Tibial artery (tissue), 4 donors: ENCODE results near the gene LAMB1.

ENCODE experiments used
- DNase-seq, 2 donors: peaks; one replicate each; pipeline ENCODE4 v3.0.0-alpha.2; 2019
- H3K27ac ChIP-seq, 2 donors: fragments of 200-600 bp; sonication (generic) in 1 of 2; 1 replicate in 1 of 2; 2 replicates in 1 of 2; pipeline ENCODE4 v1.5.1; 2018 to 2019; ENCODE audit warnings: mild to moderate bottlenecking in 1 of 2
- H3K27me3 ChIP-seq, 2 donors: fragments of 200-600 bp; sonication (generic) in 1 of 2; one replicate each; pipeline versions ENCODE4 v1.5.1 to v1.6.0; 2016 to 2019
- H3K36me3 ChIP-seq, 3 donors: fragments of 200-600 bp; sonication (generic) in 2 of 3; one replicate each; pipeline ENCODE4 v1.5.1; 2016 to 2019; ENCODE audit warnings: mild to moderate bottlenecking in 2 of 3
- H3K4me1 ChIP-seq, 4 donors: fragments of 200-600 bp; sonication (generic) in 2 of 4; 1 replicate in 3 of 4; 2 replicates in 1 of 4; pipeline ENCODE4 v1.5.1; 2016 to 2019
- H3K4me3 ChIP-seq, 2 donors: fragments of 200-600 bp; sonication (generic) in 1 of 2; 1 replicate in 1 of 2; 2 replicates in 1 of 2; pipeline ENCODE4 v1.5.1; 2018 to 2019; ENCODE audit warnings: mild to moderate bottlenecking in 2 of 2
- H3K9me3 ChIP-seq, 3 donors: fragments of 200-600 bp; sonication (generic) in 1 of 3; one replicate each; pipeline ENCODE4 v1.5.1; 2016 to 2019
- CTCF ChIP-seq, 2 experiments: fragments of 200-600 bp in 1 of 2; fragments of 450-650 bp in 1 of 2; IDR thresholded peaks; one replicate each; pipeline ENCODE4 v1.5.1; 2017 to 2019; ENCODE audit warnings: antibody characterized with exemption in 2 of 2, mild to moderate bottlenecking in 1 of 2, moderate library complexity in 1 of 2
- intact Hi-C: fragments of 100-400 bp; cut with DNase I; formaldehyde crosslinking; loops from one replicate; pipeline ENCODE4 v1.15.0; 2023; ENCODE audit warnings: low total_unique reads

The LAMB1 gene

GRCh38 chr7:107972941-107973376, 30.0 kb downstream of the LAMB1 start:
- no peak for DNase-seq
- Histone ChIP-seq H3K27me3 (no peaks in the 10 kb centered on the region), H3K27ac (peak overlapping the region; percentile 48 to 59), H3K36me3 (peaks cover 0 to 31% (median 3%) of the 10 kb centered on the region in 3 donors), H3K4me3 (no peak overlapping the region), H3K4me1 (peaks cover 0 to 33% (median 3%) of the 10 kb centered on the region in 4 donors), H3K9me3 (no peaks in the 10 kb centered on the region)
- intact Hi-C loops, result no loop called here
- no peak for TF ChIP-seq CTCF (IDR thresholded peaks at IDR 0.05)

GRCh38 chr7:107972075-107972482, 30.9 kb downstream of the LAMB1 start:
- H3K27me3 ChIP-seq, result no peaks in the 10 kb centered on the region
- intact Hi-C loops, result no loop called here
- peak in 1 of 2 donors; percentile 54 for DNase-seq
- H3K4me3 ChIP-seq, result no peak overlapping the region
- peaks cover 0 to 33% (median 3%) of the 10 kb centered on the region in 4 donors for H3K4me1 ChIP-seq
- peaks cover 0 to 26% (median 0%) of the 10 kb centered on the region in 3 donors for H3K36me3 ChIP-seq
- H3K9me3 ChIP-seq, result no peaks in the 10 kb centered on the region
- no peak for TF ChIP-seq CTCF (IDR thresholded peaks at IDR 0.05)
- peak overlapping the region; percentile 59 to 63 for H3K27ac ChIP-seq

- peaks cover 0 to 38% (median 4%) of the 10 kb centered on the region in 4 donors for H3K4me1 ChIP-seq
- H3K27ac ChIP-seq, result peak overlapping the region; percentile 59 to 63
Observed at GRCh38 chr7:107971613-107972012, 31.3 kb downstream of the LAMB1 start.

GRCh38 chr7:107971100-107971499, 31.9 kb downstream of the LAMB1 start:
- no peak for DNase-seq
- no peak overlapping the region for H3K4me3 ChIP-seq
- H3K27ac ChIP-seq, result peak overlapping the region; percentile 59 to 63
- intact Hi-C loops, result no loop called here
- no peaks in the 10 kb centered on the region for H3K9me3 ChIP-seq
- H3K36me3 ChIP-seq, result peaks cover 0 to 20% (median 0%) of the 10 kb centered on the region in 3 donors
- peaks cover 0 to 43% (median 5%) of the 10 kb centered on the region in 4 donors for H3K4me1 ChIP-seq
- no peak for TF ChIP-seq CTCF (IDR thresholded peaks at IDR 0.05)
- H3K27me3 ChIP-seq, result no peaks in the 10 kb centered on the region

More at GRCh38 chr7:107971613-107972012, 31.3 kb downstream of the LAMB1 start:
- H3K9me3 ChIP-seq, result no peaks in the 10 kb centered on the region
- H3K27me3 ChIP-seq, result no peaks in the 10 kb centered on the region
- intact Hi-C loops, result no loop called here
- no peak for TF ChIP-seq CTCF (IDR thresholded peaks at IDR 0.05)
- H3K36me3 ChIP-seq, result peaks cover 0 to 25% (median 0%) of the 10 kb centered on the region in 3 donors
- DNase-seq, result peak in 1 of 2 donors; percentile 43
- H3K4me3 ChIP-seq, result no peak overlapping the region

GRCh38 chr7:107969856-107970255, 33.1 kb downstream of the LAMB1 start:
- Histone ChIP-seq H3K36me3 (peaks cover 0 to 7% (median 0%) of the 10 kb centered on the region in 3 donors), H3K9me3 (no peaks in the 10 kb centered on the region), H3K27ac (peak overlapping the region in 1 of 2 donors; percentile 1), H3K4me3 (no peak overlapping the region), H3K4me1 (peaks cover 0 to 43% (median 5%) of the 10 kb centered on the region in 4 donors), H3K27me3 (no peaks in the 10 kb centered on the region)
- intact Hi-C loops, result no loop called here
- no peak for DNase-seq
- no peak for TF ChIP-seq CTCF (IDR thresholded peaks at IDR 0.05)
